ENCODE results near the gene HIPK4. TPM values are rescaled to one million over a fixed set of nuclear protein-coding genes. Genes with fewer than 3 reads are reported as not detected.

Gene HIPK4
- polyA plus RNA-seq, 1 experiment, result 0.09 TPM

- Histone ChIP-seq H3K27ac (ENCODE audit: low read depth, low read length) (no peak overlapping the region), H3K27me3 (ENCODE audit: control insufficient read depth, insufficient read depth, low read length) (no peaks in the 10 kb centered on the region), H3K4me3 (ENCODE audit: low read depth, low read length) (no peak overlapping the region), H3K9me3 (ENCODE audit: control insufficient read depth, insufficient read depth, low read length) (no peaks in the 10 kb centered on the region; the same call in 1 of the 2 replicates)
- no peak for DNase-seq (ENCODE audit: low read depth, low spot score)
- POLR2A ChIA-PET, result no interaction called here
- CTCF ChIA-PET, result interaction anchor here (1.4 kb wide), 1 partner anchor 32 kb away, joined by 5 read pairs; no protein-coding TSS in a partner anchor
- no peak for TF ChIP-seq CTCF (IDR thresholded peaks at IDR 0.05; ENCODE audit: low read depth, low read length)
Measured at GRCh38 chr19:40388481-40388880, 1.5 kb downstream of the HIPK4 start.

GRCh38 chr19:40387155-40387554 lies 2.8 kb downstream of the HIPK4 start:
- no peak overlapping the region for H3K4me3 ChIP-seq (ENCODE audit: low read depth, low read length)
- H3K9me3 ChIP-seq (ENCODE audit: control insufficient read depth, insufficient read depth, low read length), result no peaks in the 10 kb centered on the region; the same call in 1 of the 2 replicates
- CTCF ChIA-PET, result interaction anchor here (0.8 kb wide), 1 partner anchor 33 kb away, joined by 5 read pairs; no protein-coding TSS in a partner anchor
- POLR2A ChIA-PET, result interaction anchor here (0.5 kb wide), 1 partner anchor 14 kb away, joined by 3 read pairs; no protein-coding TSS in a partner anchor
- TF ChIP-seq CTCF (IDR thresholded peaks at IDR 0.05; ENCODE audit: low read depth, low read length), result no peak
- no peaks in the 10 kb centered on the region for H3K27me3 ChIP-seq (ENCODE audit: control insufficient read depth, insufficient read depth, low read length)
- DNase-seq (ENCODE audit: low read depth, low spot score), result no peak
- H3K27ac ChIP-seq (ENCODE audit: low read depth, low read length), result no peak overlapping the region

- no peak for TF ChIP-seq CTCF (IDR thresholded peaks at IDR 0.05; ENCODE audit: low read depth, low read length)
- H3K4me3 ChIP-seq (ENCODE audit: low read depth, low read length), result no peak overlapping the region
- no peak for DNase-seq (ENCODE audit: low read depth, low spot score)
- no peaks in the 10 kb centered on the region; the same call in 1 of the 2 replicates for H3K9me3 ChIP-seq (ENCODE audit: control insufficient read depth, insufficient read depth, low read length)
- no peaks in the 10 kb centered on the region for H3K27me3 ChIP-seq (ENCODE audit: control insufficient read depth, insufficient read depth, low read length)
- ChIA-PET POLR2A (interaction anchor here (0.9 kb wide), 1 partner anchor 13 kb away, joined by 4 read pairs; no protein-coding TSS in a partner anchor), CTCF (no interaction called here)
- no peak overlapping the region for H3K27ac ChIP-seq (ENCODE audit: low read depth, low read length)
Measured at GRCh38 chr19:40383668-40384248, 6.2 kb downstream of the HIPK4 start.

- CTCF ChIA-PET, result no interaction called here
Measured at GRCh38 chr19:40381321-40381720, 8.7 kb downstream of the HIPK4 start.

More at GRCh38 chr19:40381321-40381720, 8.7 kb downstream of the HIPK4 start:
- Histone ChIP-seq H3K27me3 (ENCODE audit: control insufficient read depth, insufficient read depth, low read length) (no peaks in the 10 kb centered on the region), H3K9me3 (ENCODE audit: control insufficient read depth, insufficient read depth, low read length) (no peaks in the 10 kb centered on the region; the same call in 1 of the 2 replicates), H3K27ac (ENCODE audit: low read depth, low read length) (no peak overlapping the region), H3K4me3 (ENCODE audit: low read depth, low read length) (no peak overlapping the region)
- TF ChIP-seq CTCF (IDR thresholded peaks at IDR 0.05; ENCODE audit: low read depth, low read length), result peak; percentile 24; the same call in 1 of the 2 replicates
- POLR2A ChIA-PET, result interaction anchor here (0.9 kb wide), 1 partner anchor 16 kb away, joined by 3 read pairs; no protein-coding TSS in a partner anchor
- no peak for DNase-seq (ENCODE audit: low read depth, low spot score)

Data from AG04450 (cell line).